C1 segment of cervical spinal cord (tissue), 14 donors: ENCODE measurements around the gene KIRREL3.
A peak's percentile ranks its signal among the peaks of the same experiment; 100 is the strongest.
"Not testable (repeated sequence)": the region's sequence is repeated elsewhere in the genome, so short reads cannot be mapped to it uniquely, and the experiment has no call there.

Experiments
- DNase-seq, 14 donors: peaks; one replicate each; lab custom pipeline; 2025; lab: John Stamatoyannopoulos, UW

Gene KIRREL3

DNA sequence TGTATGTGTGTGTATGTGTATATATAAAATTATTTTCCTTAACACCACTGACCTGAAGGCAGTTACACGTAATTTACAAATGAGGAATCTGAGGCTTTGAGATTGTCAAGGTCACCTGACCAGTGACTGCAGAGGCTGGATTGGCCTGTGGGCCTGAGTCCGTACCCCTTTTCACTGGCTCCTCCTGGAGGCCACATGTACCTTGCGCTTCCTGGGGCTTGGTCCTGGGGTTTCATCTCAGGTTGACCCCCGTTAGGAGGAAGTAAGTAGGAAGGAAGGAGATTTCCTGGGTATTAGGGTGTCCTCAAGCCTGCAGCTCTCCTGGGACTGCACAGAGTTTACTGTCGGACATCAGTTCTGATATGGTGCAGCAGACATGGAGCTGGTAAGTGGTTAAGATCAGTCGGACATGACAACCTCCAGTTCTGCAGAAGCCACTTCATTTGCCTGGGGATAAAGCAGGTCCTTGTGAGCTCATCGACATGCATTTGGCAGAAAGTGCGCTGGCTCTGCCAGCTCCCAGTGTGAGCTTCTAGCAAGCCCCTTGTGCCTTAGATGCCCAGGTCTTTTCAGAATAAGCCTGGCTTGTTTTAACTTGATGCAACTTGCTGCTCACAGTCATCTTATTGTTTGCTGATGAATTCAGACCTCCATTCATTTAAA lies 608.5 kb downstream of the KIRREL3 start:
- peak in 10 of 14 donors; percentile 16 to 48 (median 34) for DNase-seq

DNA sequence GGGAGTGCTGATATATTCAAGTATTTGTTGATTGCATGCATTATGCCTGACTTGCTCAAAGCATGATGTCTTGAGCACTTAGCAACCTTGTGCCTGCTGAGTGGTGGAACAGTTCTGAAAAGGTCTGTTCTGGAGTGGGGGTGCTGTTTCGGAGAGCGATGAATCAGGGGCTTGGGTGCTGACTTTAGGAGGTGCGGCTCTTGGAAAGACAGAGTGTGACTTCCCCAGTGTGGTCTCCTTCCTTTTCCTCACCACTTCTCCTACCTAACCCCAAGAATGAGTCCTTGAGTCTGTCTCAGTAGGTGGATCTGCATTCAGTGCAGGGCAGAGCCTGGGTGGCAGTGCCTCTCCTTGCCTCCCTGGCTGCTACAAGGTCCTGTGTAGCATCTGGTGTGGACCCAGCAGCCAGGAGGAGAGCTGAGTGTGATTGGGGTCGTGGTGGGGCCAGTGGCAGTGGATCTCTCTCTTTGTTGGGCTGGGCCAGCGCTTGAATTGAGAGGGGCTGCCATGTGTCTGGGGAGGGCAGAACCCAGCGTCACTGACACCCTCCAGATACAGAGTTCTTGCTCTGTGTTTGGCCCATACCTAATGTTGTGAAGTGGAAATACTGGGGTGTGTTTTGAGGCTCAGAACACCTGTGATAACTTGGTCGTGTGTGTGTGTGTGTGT lies 609.1 kb downstream of the KIRREL3 start:
- no peak for DNase-seq

DNA sequence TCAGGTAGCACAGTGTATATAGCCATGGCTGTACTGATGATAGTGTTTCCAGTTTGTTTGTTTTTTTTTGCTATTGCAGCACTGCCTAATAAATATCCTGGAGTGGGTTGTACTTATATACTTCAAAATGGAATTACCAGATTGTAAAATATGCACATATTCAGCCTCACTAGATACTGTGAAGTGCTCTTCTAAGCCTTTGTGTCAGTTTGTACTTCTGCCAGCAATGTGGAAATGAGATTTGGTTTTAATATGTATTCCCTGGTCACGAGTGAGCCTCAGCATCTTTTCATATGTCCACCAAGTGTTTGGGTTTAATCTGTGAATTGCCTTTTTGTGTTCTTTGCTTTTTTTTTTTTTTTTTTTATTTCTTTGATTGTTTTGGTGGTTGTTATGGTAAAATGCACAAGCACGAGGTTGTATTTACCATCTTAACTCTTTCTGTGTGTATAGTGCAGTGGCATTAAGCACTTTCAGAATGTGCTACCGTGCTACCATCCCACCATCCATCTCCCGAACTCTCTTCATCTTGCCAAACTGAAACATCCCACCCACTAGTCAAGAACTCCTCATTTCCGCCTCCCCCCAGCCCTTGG lies 610.2 kb downstream of the KIRREL3 start:
- DNase-seq = no peak

DNA sequence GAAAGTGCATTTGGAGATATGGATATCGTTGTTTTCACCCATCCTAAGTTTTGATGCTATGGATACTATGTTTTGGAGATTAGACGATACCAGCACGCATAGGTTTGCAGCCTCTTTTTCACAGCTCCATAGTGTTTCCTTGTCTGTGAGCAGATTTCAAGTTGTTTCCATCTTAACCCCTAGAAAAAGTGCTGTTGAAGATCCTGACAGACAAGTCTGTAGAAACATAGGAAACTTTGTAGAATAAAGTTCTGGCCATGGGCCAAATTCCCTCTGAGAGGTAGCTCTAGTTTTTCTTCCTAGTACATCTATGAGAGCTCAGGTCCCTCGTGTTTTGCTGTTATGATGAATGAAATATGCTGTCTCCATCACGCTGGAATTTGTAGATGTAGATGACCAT lies 612.7 kb downstream of the KIRREL3 start:
- no peak for DNase-seq

DNA sequence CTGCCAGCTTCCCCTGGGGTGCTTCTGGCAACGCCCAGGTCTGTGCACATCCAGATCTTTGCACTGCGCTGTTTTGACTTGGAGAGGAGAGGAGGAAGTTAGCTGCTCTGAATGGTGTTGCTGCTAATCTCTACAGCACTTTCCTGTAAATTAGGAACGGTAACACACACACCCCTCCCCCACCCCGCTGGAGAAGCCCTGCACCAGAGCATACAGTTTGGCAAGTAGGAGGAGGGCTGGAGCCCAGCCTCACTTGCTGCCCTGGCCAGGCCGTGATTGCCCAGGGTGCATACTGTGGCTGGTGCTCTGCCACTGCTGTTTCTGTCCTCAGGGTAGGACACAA lies 613.9 kb downstream of the KIRREL3 start:
- not testable (repeated sequence) for DNase-seq

DNA sequence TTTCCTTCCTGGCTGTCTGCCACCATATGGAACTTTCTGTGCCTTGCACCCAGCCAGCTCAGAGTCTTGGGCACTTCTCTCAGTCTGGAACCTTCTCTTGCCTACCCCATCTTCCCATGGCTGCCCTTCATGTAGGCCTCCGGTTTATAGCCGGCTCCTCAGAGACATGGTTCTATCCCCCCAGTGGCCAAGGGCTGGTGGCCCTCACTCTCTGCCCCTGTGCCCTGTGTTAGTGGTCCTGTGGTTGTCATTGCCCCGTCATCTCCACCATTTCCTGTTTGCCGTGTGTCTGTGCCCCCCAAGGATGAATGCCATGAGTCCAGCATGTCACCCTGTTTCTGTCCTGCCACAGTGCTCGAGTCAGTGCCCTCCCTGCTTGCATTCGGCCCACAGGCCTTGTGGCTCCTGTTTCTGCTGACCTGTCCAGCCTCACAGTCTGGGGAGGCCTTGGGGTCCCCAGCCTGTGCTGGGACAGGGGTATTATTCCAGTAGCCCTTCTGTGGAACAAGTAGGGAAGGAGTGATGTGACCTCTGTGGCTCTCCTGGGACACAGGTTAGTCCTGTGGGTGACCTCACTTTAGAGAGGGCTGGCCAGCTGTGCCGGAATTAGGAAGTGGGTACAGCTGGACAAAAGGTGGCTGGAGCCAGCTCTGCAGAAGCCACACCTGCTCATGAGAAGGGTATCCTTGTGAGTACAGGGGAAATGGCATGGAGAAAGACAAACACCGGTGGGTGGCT lies 614.4 kb downstream of the KIRREL3 start:
- no peak for DNase-seq

DNA sequence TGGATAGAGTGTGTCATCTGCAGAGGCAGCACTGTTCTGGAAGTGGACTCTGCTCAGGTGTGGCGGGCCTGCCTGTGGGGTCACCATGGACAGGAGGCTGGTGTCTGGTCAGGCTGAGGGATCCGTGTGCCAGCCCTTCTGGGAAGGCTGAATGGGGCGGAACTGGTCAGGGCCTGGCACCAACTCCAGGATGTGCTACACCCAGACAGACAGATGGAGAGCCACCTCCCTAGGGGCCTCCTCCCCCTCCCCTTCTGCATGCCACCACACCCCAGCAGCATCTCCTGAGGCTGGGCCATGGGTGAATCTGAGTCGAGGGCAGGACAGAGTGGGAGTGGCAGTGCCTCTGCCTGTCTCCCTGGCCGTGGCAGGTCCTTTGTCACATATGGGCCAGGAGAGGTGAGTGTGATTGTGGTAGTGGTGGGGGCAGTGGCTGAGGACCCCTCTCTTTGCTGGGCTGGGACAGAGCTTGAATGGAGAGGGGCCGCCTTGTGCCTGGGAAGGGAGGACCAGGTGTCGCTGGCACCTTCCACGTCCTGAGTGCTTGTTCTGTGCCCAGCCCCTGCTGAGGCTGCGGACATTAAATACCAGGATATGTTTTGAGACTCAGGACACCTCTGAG lies 616.0 kb downstream of the KIRREL3 start:
- DNase-seq = no peak

DNA sequence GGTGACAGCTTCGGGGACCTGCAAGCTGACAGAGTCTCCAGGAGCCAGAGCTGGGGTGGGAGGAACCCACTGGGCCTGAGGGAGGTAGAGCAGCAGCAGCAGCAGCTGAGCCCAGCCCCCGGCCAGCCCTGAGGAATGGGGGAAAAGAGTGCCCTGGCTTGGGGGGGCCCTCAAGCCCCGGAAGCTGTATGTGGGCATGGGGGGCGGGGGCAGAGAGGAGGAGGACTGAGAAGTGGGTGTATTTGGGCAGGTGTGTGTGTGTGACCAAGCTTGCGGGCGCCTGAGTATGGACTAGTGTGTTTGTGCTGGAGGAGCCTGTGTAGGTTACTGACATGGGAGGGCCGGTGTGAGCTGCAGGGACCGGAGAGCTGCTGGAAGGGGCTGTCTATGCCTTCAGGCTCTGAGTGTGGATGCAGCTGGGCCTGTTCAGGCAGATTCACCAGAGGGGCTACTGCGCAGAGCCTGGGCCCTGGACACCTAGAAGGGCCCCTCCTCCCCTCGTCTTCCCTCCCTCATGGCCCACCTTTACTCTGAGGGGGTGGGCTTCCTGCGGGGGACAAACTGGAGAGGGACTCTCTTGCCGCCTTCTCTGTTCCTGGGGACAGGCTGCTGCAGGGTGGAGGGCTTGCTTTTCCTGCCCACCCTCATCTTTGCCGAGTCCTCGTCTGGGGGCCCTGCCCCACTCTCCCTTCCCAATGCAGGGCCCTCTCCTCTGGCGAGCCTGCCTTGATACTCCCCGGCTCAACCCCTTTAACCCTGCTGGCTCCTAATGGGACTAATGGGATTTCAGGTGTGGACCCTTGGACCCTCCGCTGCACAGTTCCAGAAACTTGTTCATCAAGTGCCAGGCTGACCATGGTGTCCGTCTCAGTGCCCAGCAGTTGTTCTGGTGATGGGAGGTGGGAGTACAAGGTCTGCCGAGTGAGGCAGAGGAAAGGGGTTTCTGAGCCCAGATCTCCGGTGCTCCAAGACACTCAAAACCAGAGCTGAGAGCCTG lies 616.9 kb downstream of the KIRREL3 start:
- no peak for DNase-seq

DNA sequence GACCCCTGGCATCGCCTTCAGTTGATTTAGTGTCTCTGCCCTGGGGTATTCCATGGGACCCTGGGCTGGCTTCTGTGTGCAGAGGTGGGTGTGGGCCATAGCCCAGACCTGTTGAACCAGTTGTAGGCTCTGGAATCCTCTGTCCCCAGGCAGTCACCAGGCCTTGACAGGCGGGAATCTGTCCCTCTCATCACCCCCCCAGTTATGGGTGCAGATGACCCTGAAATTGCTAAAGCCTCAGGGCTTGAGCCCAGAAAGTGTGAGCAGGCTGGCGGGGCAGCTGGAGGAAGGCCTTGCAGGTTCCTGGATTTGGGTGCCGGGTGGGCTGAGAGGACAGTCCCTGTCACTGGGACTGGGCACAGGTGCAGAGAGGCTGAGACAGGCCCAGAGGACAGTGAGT lies 617.9 kb downstream of the KIRREL3 start:
- DNase-seq = not testable (repeated sequence)

DNA sequence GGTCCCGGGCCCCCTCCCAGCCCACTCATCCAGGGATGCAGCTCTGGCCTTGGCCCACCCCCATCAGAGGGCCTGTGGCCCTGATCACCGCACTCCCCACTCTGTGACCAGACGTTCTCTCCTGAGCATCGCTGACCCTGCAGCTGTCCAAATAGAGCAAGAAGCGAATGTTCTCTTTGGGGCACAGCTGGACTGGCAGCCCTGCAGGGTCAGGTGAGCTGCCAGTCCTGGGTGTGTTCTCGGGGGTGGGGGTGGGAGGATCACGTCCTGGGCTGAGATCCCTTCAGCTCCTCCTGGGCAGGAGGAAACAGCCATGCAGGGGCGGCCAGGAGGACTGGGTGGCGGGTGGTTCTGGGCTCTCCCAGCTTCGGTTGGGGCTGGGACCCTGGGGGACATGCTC lies 618.6 kb downstream of the KIRREL3 start:
- DNase-seq = not testable (repeated sequence)

DNA sequence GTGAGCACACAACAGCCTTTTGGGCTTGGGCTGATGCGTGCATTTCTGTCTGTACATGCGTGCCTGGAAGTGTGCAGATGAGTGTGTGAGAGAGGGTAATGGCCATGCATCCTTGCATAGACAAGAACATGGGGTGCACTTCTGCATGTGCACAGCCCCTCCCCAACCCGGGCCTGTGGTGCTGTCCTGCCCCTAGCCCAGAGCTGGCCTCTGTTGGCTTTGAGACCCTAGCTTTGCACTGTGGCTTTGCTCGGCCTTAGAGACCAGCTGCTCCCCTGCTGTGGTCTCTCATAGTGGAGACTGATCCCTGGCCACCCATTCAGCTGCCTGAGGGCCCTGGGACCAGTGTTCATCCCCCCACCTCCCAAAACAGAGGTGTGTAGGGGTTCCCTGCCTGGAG lies 619.7 kb downstream of the KIRREL3 start:
- DNase-seq = no peak

DNA sequence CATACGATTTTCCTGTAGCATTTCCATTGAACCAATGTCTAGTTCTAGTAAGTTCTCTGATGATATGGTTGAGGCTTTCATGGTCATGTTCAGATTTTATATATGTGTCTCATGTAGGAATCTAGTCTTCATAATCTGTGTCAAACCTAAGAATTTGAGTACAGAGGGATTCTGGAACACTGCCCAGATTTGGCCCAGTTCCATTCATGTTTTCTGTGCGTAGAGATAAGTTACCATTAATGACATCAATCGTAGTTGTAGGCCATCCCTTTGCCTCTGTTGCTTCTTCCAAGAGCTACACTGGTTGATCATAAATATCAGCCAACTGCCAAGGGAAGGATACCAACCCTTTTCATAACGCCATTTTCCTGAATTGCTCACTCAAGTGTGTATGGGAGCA lies 621.8 kb downstream of the KIRREL3 start:
- no peak for DNase-seq

DNA sequence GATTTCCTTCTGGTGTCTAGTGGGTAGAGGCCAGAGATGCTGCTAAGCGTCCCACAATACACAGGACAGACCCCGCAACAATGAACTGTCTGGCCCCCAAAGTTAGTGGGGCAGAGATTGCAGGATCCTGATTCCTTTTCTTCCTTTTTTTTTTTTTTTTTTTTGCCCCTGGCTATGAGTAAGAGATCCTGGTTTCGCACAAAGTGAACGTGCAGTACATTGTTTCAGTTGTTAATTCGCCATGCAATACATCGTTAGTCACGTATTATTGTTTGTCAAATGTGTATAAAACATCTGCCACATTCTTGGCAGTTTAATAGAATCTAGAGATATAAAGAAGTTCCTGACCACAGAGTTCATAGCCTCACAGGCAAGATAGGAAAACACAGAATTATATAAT lies 624.8 kb downstream of the KIRREL3 start:
- no peak for DNase-seq

DNA sequence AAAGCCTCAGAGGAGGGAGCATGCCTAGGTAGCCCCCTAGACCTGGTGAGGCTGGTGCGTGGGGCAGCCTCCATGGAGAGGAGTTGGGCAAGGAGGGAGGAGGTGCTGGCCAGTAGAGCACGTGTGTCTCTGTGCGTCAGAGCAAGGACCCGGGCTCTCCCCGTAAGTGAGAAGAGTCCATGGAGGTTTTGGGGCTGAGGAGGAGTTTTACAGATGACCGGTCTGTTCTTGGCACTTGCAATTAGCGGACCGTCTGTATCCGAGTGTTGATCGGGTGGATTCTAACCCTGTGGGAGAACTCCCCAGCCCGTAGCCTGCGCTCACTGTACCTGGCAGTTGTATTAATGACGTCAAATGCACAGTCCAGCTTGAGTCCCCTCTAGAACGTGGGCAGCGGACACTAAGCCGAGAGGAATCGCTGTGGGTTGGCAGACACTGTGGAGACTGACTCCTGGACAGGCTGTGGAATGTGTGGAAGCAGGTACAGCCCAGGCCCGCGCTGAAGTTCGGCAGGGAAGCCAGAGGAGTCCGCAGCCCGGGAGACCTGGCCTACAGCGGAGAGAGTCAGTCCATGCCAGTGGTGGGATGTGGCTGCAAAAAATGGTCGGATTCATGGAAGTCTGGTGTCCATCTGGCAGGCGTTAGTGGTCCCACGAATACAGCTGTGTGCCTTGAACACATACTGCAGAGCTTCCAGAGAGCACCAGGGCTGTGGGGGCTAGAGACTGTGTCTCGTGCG lies 625.8 kb downstream of the KIRREL3 start:
- not testable (repeated sequence) for DNase-seq

DNA sequence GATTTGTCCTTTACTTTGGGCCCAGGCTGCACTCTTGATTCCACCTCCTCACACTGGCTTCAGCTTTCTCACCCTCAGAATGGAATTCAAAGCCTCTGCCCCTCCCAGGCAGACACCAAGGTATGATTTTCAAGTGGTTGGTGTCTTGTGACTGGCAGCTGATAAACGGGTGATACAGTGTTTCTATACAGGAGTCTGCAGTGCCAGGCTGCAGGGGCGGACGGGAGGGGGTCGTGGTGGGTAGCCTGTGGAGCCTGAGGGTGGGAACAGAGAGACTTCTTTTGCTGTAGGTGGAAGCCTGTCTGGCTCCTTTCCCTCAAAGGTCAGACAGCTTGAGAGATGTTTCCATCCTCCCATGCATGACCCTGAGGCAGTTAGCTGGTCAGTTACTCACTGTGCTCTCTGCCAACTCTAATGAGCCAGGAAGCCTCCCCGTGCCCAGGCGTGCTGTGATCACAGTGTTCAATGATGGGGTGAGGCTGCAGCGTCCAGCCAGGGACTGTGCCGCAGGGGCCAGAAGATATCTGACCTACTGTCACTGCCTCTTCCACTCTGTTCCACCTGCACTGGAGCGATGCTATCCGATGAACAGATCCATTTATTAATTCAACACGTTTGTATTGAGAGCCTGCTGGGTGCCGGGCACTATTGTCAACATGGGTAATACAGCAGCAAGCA lies 627.0 kb downstream of the KIRREL3 start:
- peak in 1 of 14 donors; percentile 54 for DNase-seq
